Activated CD4-positive, alpha-beta memory T cell treated with anti-CD3 and anti-CD28 coated beads, Interleukin-2, amount 10 ng/mL, durations not matched to agents 7 days and 5 days (primary cell): ENCODE data around the gene SRPK1. TPM values are rescaled to one million over a fixed set of nuclear protein-coding genes. Genes with fewer than 3 reads are reported as not detected.

ENCODE experiments used
- CTCF ChIA-PET: fragments of 350-600 bp; sonication (Branson Sonifier 250); formaldehyde crosslinking; loops from one replicate; lab custom pipeline; 2021; ENCODE audit warnings: antibody characterized with exemption, inconsistent platforms; lab: Charles Lee
- POLR2A ChIA-PET: fragments of 350-600 bp; sonication (Branson Sonifier 250); formaldehyde crosslinking; loops from one replicate; lab custom pipeline; 2021; ENCODE audit warnings: antibody characterized with exemption; lab: Charles Lee
- DNase-seq: peaks from one replicate; pipeline ENCODE4 v3.0.0-alpha.2; 2020
- H3K27ac Mint-ChIP-seq: one replicate; pipeline ENCODE4 v1.8.0; 2021; ENCODE audit warnings: mild to moderate bottlenecking, mixed read lengths
- H3K27me3 Mint-ChIP-seq: one replicate; pipeline ENCODE4 v1.8.0; 2021; ENCODE audit warnings: mixed read lengths
- H3K36me3 Mint-ChIP-seq: one replicate; pipeline ENCODE4 v1.8.0; 2021; ENCODE audit warnings: low read depth, mixed read lengths
- H3K4me1 Mint-ChIP-seq: one replicate; pipeline ENCODE4 v1.8.0; 2021; ENCODE audit warnings: mixed read lengths
- H3K4me3 Mint-ChIP-seq: one replicate; pipeline ENCODE4 v1.8.0; 2021; ENCODE audit warnings: mild to moderate bottlenecking, mixed read lengths
- H3K9me3 Mint-ChIP-seq: one replicate; pipeline ENCODE4 v1.8.0; 2021; ENCODE audit warnings: mixed read lengths
- total RNA-seq, 2 experiments: library from RNA; stranded (reverse); gene quantifications; one replicate each; pipeline ENCODE4 v1.2.3, GENCODE V29; 2021

The SRPK1 gene
- total RNA-seq, 2 experiments from 2014 or later, result 83.0 to 85.4 TPM

DNA sequence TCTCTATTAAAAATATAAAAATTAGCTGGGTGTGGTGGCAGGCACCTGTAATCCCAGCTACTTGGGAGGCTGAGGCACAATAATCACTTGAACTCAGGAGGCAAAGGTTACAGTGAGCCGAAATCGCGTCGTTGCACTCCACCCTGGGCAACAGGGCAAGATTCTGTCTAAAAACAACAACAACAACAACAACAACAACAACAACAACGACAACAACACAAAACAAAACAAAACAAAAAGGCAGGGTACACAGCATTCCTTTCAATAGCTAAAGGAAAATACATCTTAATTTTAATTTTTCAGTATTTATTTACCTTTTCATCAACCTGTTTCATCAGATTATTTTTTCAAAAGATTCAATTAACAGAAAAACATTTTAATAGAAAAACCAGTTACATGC lies 28.4 kb downstream of the SRPK1 start:
- no peak overlapping the region for H3K27ac Mint-ChIP-seq
- ChIA-PET POLR2A (no interaction called here), CTCF (no interaction called here)
- no peak for DNase-seq
- H3K27me3 Mint-ChIP-seq, result no peaks in the 10 kb centered on the region
- peaks cover 33% of the 10 kb centered on the region for H3K36me3 Mint-ChIP-seq
- H3K9me3 Mint-ChIP-seq, result no peaks in the 10 kb centered on the region
- H3K4me3 Mint-ChIP-seq, result no peak overlapping the region
- H3K4me1 Mint-ChIP-seq, result peaks cover 7% of the 10 kb centered on the region

DNA sequence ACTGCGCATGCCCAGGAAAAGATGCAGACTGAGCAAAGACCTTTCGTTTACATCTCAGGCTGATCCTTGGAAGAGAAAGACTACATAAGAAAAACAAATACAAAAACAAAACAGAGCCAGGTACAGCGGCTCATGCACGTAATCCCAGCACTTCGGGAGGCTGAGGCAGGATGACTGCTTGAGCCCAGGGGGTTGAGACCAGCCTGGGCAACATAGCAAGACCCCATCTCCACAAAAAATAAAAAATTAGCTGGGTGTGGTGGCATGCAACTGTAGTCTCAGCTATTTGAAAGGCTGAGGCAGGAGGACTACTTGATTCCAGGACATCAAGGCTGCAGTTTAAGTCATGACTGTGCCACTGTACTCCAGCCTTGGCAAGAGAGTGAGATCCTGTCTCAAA lies 41.7 kb downstream of the SRPK1 start:
- Mint-ChIP-seq H3K4me1 (peaks cover 5% of the 10 kb centered on the region), H3K4me3 (no peak overlapping the region), H3K27ac (no peak overlapping the region), H3K36me3 (peaks cover 70% of the 10 kb centered on the region), H3K9me3 (peaks cover 13% of the 10 kb centered on the region), H3K27me3 (no peaks in the 10 kb centered on the region)
- ChIA-PET POLR2A (no interaction called here), CTCF (no interaction called here)
- no peak for DNase-seq

DNA sequence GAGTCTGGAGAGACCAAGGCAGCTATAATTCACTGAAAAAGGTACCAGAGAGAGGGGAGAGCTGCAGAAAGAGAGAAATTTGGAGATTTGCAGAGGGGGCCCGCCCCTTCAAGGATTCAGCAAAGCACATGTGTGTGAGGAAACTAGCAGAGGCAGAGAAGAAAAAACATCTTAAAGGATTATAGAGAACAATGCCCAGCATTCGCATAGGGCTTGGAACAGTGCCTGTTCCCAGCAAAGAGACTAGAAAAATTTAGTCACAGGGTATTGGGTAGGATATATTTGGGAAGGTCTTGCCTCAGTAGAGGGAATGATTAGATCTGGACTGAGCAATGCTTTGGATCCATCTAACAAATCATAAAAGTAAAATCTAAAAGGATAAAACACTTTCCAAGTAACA lies 44.0 kb downstream of the SRPK1 start:
- ChIA-PET POLR2A (no interaction called here), CTCF (no interaction called here)
- Mint-ChIP-seq H3K36me3 (peaks cover 67% of the 10 kb centered on the region), H3K4me1 (peaks cover 5% of the 10 kb centered on the region), H3K4me3 (no peak overlapping the region), H3K27me3 (no peaks in the 10 kb centered on the region), H3K9me3 (peaks cover 12% of the 10 kb centered on the region), H3K27ac (no peak overlapping the region)
- DNase-seq, result no peak

DNA sequence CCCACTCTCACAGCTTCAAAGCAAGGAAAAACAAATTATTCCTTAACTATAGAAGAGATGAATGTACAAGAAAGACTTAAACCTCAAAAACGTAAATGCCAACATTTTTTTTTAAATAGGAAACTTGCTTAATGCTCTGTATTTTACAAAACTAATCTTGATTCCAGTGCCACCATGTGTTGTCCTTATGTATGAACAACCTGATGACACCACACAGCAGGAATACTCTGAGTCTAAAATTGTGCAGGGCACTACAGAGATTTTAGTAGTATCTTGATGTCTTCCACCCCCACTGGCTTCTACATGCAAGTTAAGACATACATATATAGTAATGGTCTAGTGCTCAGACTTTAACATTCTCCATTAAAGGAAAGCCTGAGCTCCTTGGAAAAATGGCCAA lies 46.2 kb downstream of the SRPK1 start:
- ChIA-PET POLR2A (interaction anchor here (0.7 kb wide), 1 partner anchor 18 kb away, joined by 3 read pairs; no protein-coding TSS in a partner anchor), CTCF (no interaction called here)
- DNase-seq, result no peak

DNA sequence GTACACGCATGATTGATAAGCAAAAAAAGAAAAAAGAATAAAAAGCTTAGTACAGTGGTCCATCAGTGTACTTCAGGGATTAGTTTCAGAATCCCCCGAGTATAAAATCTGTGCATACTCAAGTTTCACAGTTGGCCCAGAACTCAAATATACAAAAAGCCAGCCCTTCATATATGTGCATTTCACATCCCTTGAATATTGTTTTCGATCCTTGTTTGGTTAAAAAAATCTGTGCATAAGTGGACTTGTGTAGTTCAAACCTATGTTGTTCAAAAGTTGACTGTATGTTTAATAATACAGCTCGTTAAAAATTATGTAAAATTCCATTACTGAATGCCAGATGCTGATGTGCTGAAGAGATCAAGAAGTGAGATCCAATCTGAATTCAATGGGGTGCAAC lies 61.5 kb downstream of the SRPK1 start:
- H3K27ac Mint-ChIP-seq, result no peak overlapping the region
- ChIA-PET CTCF (no interaction called here), POLR2A (interaction anchor here (0.7 kb wide), 1 partner anchor 1309 kb away, joined by 4 read pairs; no protein-coding TSS in a partner anchor)
- H3K4me1 Mint-ChIP-seq, result peaks cover 2% of the 10 kb centered on the region
- no peak for DNase-seq
- no peak overlapping the region for H3K4me3 Mint-ChIP-seq
- H3K36me3 Mint-ChIP-seq, result peaks cover 70% of the 10 kb centered on the region
- H3K27me3 Mint-ChIP-seq, result no peaks in the 10 kb centered on the region
- H3K9me3 Mint-ChIP-seq, result no peaks in the 10 kb centered on the region

More for the DNA sequence above, 46.2 kb downstream of the SRPK1 start:
- no peak overlapping the region for H3K27ac Mint-ChIP-seq
- peaks cover 5% of the 10 kb centered on the region for H3K4me1 Mint-ChIP-seq
- H3K4me3 Mint-ChIP-seq, result no peak overlapping the region
- H3K36me3 Mint-ChIP-seq, result peaks cover 56% of the 10 kb centered on the region
- H3K9me3 Mint-ChIP-seq, result no peaks in the 10 kb centered on the region
- no peaks in the 10 kb centered on the region for H3K27me3 Mint-ChIP-seq

DNA sequence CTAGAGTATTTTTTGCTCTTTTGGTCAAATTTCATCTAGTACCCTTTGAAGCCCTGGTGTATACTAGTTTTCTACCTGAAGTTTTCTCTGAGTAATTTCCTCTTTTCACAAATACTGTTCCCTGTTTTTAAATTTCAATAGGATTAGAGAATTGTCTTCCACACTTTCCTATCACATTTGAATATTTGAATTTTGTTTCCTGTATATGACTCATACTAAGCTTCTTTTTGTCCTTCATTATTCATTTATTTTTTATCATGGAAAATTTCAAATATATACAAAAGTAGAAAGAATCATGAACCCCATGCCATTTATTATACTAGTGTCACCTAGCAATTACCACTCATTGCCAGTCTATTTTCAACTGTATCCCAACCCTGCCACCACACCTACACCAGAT lies 63.0 kb downstream of the SRPK1 start:
- no peak overlapping the region for H3K27ac Mint-ChIP-seq
- H3K36me3 Mint-ChIP-seq, result peaks cover 72% of the 10 kb centered on the region
- CTCF ChIA-PET, result no interaction called here
- POLR2A ChIA-PET, result no interaction called here
- H3K27me3 Mint-ChIP-seq, result no peaks in the 10 kb centered on the region
- H3K4me3 Mint-ChIP-seq, result no peak overlapping the region
- DNase-seq, result no peak
- H3K4me1 Mint-ChIP-seq, result peaks cover 2% of the 10 kb centered on the region
- H3K9me3 Mint-ChIP-seq, result no peaks in the 10 kb centered on the region

DNA sequence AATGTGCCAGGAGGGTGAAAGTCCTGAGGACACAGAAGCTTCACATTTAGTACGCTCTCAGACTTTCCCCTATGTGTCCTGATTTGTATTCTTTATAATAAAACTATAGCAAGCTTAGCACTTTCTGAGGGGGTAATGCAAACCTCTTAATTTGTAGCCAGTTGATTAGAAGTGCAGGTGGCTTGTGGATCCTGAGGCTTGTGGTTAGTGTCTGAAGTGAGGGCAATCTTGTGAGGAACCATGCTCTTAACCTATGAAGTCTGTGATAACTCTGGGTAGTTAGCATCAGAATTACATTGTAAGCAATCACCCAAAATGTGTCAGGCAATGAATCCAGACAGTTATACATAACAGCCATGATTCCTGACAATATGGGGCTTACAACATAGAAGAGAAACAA lies 64.6 kb downstream of the SRPK1 start:
- ChIA-PET CTCF (interaction anchor here (0.6 kb wide), 1 partner anchor 240 kb away, joined by 3 read pairs; no protein-coding TSS in a partner anchor), POLR2A (no interaction called here)
- no peaks in the 10 kb centered on the region for H3K9me3 Mint-ChIP-seq
- no peaks in the 10 kb centered on the region for H3K4me1 Mint-ChIP-seq
- no peaks in the 10 kb centered on the region for H3K27me3 Mint-ChIP-seq
- H3K36me3 Mint-ChIP-seq, result peaks cover 77% of the 10 kb centered on the region
- no peak for DNase-seq
- no peak overlapping the region for H3K27ac Mint-ChIP-seq
- H3K4me3 Mint-ChIP-seq, result no peak overlapping the region

DNA sequence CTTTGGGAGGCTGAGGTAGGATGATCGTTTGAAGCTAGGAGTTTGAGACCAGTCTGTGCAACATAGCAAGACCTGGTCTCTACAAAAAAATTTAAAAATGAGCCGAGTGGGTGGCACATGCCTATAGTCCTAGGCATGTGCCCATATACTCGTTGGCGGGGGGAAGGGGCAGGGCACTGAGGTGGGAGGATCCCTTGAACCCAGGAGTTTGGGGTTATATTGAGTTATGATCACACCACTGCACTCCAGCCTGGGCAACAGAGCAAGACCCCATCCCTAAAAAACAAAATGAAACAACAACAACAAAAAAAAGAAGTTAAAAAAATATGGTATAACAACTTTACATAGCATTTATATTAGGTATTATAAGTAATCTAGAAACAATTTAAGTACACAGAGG lies 67.9 kb downstream of the SRPK1 start:
- Mint-ChIP-seq H3K9me3 (peaks cover 5% of the 10 kb centered on the region), H3K4me1 (no peaks in the 10 kb centered on the region), H3K4me3 (no peak overlapping the region), H3K27me3 (no peaks in the 10 kb centered on the region), H3K27ac (no peak overlapping the region), H3K36me3 (peaks cover 78% of the 10 kb centered on the region)
- CTCF ChIA-PET, result interaction anchor here (1.4 kb wide), 1 partner anchor 13 kb away, joined by 4 read pairs; no protein-coding TSS in a partner anchor
- POLR2A ChIA-PET, result no interaction called here
- no peak for DNase-seq

DNA sequence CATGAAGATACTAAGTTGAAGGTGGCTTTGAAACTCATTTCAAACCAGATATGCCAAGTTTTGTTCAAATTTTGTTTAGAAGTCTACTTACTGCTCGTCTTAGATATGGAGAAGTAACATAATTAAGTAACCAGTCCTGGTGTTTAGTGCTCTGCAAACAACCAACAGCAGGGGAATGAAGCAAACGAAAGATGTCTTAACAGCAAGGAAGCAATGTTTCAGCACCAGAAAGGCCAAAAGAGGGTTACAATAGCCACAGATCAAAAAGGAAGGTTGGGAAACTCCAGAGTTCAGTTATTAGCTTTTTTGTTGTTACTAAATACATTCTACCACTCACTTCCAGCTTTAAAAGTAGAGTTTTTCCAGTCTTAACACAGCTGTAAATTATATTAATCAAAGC lies 70.7 kb downstream of the SRPK1 start:
- Mint-ChIP-seq H3K9me3 (peaks cover 5% of the 10 kb centered on the region), H3K27ac (no peak overlapping the region), H3K4me3 (no peak overlapping the region), H3K27me3 (no peaks in the 10 kb centered on the region), H3K36me3 (peaks cover 76% of the 10 kb centered on the region), H3K4me1 (no peaks in the 10 kb centered on the region)
- CTCF ChIA-PET, result no interaction called here
- POLR2A ChIA-PET, result no interaction called here
- DNase-seq, result no peak

DNA sequence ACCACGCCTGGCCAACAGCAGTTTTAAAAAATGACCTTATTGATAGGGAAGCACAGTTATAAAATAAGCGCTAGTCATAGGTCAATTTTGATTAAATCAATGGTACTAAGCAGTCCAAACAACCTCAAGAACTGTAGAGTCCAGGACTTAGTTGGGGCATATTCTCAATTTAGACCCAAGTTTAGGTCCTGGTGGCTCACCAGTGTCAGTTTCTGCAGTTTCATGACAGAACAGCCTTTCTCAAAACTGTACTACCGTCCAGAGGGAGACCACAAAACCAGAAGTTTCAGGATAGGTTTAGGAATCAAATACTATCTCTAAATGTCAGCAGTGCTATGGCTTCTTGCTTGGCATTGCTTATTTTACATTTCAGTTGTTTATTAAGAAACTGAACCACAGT lies 76.6 kb downstream of the SRPK1 start:
- ChIA-PET CTCF (no interaction called here), POLR2A (interaction anchor here (0.6 kb wide), 1 partner anchor 978 kb away, joined by 3 read pairs; no protein-coding TSS in a partner anchor)
- H3K27me3 Mint-ChIP-seq, result no peaks in the 10 kb centered on the region
- H3K4me1 Mint-ChIP-seq, result no peaks in the 10 kb centered on the region
- H3K9me3 Mint-ChIP-seq, result peaks cover 5% of the 10 kb centered on the region
- peaks cover 62% of the 10 kb centered on the region for H3K36me3 Mint-ChIP-seq
- no peak for DNase-seq
- H3K27ac Mint-ChIP-seq, result no peak overlapping the region
- H3K4me3 Mint-ChIP-seq, result no peak overlapping the region

DNA sequence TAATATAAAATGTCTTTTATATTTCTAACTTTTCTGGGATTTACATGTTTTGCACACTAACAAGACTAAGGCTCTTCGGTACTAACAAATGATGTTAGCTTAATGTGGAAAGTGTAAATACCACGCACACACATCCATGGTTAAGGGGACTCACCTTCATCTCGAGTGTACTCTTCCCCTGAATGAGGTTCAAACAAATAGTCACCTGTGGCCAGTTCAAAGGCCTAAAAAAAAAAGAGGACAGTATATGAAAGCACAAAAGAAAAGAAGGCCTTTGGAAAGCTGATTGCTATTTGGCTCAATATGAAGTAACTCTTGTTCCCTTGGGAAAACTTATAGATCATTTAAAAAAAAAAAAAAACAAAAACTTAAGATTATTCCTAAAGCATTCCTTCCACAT lies 78.5 kb downstream of the SRPK1 start:
- H3K36me3 Mint-ChIP-seq, result peaks cover 54% of the 10 kb centered on the region
- no peak for DNase-seq
- H3K27ac Mint-ChIP-seq, result no peak overlapping the region
- ChIA-PET CTCF (no interaction called here), POLR2A (no interaction called here)
- H3K4me3 Mint-ChIP-seq, result no peak overlapping the region
- no peaks in the 10 kb centered on the region for H3K27me3 Mint-ChIP-seq
- no peaks in the 10 kb centered on the region for H3K4me1 Mint-ChIP-seq
- no peaks in the 10 kb centered on the region for H3K9me3 Mint-ChIP-seq

DNA sequence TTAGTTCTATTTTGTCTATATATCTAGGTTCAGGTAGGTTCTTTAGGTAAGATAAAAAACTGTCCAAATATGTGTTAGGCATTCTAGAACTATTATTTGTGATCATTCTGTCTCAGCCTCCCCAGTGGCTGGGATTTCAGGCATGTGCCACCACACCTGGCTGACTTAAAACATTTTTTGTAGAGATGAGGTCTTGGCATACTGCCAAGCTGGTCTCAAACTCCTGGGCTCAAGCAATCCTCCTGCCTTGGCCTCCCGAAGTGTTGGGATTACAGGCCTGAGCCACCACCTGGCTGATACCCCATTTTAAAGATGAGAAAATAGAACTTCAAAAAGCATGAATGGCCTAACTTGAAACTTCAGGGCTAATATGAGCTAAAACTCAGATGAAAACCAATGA lies 81.9 kb downstream of the SRPK1 start:
- CTCF ChIA-PET, result interaction anchor here (1.9 kb wide), 1 partner anchor 14 kb away, joined by 4 read pairs; no protein-coding TSS in a partner anchor
- DNase-seq, result no peak
- no peak overlapping the region for H3K27ac Mint-ChIP-seq
- H3K4me1 Mint-ChIP-seq, result no peaks in the 10 kb centered on the region
- H3K27me3 Mint-ChIP-seq, result no peaks in the 10 kb centered on the region
- H3K9me3 Mint-ChIP-seq, result no peaks in the 10 kb centered on the region
- H3K36me3 Mint-ChIP-seq, result peaks cover 64% of the 10 kb centered on the region
- H3K4me3 Mint-ChIP-seq, result no peak overlapping the region
- POLR2A ChIA-PET, result no interaction called here

DNA sequence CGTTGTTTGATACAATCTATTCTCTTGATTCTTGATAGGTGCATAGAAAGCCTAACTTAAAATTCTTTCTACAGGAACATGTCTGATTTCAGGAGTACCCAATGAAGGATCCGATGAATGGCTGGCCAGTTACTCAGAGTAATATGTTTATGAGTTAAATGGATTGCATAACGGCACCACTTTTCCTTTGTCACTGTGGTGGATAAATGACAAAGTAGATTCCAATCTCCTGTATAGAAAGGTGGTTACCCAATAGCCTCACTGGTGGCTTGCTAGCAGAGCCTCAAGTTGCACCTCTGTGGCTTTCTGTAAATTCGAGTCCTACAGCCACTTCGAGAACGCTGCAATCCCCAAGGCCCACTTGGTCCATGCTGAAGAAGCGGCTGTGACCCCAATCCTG lies 87.4 kb downstream of the SRPK1 start:
- DNase-seq, result no peak
- no peak overlapping the region for H3K27ac Mint-ChIP-seq
- H3K27me3 Mint-ChIP-seq, result no peaks in the 10 kb centered on the region
- ChIA-PET POLR2A (no interaction called here), CTCF (no interaction called here)
- H3K4me1 Mint-ChIP-seq, result no peaks in the 10 kb centered on the region
- no peaks in the 10 kb centered on the region for H3K9me3 Mint-ChIP-seq
- peaks cover 48% of the 10 kb centered on the region for H3K36me3 Mint-ChIP-seq
- no peak overlapping the region for H3K4me3 Mint-ChIP-seq

DNA sequence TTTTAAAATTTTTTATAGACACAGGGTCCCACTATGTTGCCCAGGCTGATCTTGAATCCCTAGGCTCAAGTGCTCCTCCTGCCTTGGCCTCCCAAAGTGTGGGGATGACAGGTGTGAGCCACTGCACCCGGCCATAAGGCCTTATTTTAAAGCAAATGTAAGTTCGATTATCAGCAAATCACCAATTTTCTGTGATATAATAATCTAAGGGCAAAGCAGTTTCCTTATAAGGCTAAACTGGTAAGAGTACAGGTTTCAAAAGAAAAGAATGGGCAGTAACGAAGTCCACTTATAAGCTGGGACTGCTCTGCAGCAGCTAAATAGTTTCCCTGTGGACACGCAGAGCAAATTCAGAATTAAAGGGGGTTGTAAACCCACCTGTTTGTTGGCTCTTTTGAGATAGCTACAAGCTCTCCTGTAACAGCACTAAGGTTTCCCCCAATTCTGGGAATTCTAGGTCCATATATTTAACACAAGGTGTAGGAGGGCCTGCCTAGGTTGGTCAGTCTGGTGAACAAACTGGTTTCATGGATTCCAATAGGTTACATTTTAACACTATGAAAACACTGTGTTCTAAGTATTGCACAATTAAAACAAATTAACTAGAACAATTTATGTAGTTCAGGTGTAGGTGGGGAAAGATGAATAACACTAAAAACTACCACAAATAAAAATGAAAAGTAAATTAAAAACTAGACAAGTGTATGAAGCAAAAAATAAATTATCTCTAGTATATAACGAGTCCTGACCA lies 89.5 kb downstream of the SRPK1 start:
- Mint-ChIP-seq H3K4me3 (no peak overlapping the region), H3K36me3 (peaks cover 34% of the 10 kb centered on the region), H3K4me1 (no peaks in the 10 kb centered on the region), H3K27me3 (no peaks in the 10 kb centered on the region), H3K9me3 (no peaks in the 10 kb centered on the region), H3K27ac (no peak overlapping the region)
- no peak for DNase-seq
- ChIA-PET POLR2A (no interaction called here), CTCF (no interaction called here)
